H1 (cell line): Measurements from ENCODE around the gene CYP11A1. TPM values are rescaled to one million over a fixed set of nuclear protein-coding genes. Genes with fewer than 3 reads are reported as not detected.

Source experiments
- CTCF ChIA-PET: fragments of 300-600 bp; sonication (Branson Sonifier 250); formaldehyde crosslinking; loops from one replicate; lab custom pipeline; 2021; ENCODE audit not compliant: partially characterized antibody; lab: Charles Lee
- POLR2A ChIA-PET: fragments of 300-600 bp; sonication (Branson Sonifier 250); formaldehyde crosslinking; loops from one replicate; lab custom pipeline; 2021; ENCODE audit warnings: inconsistent platforms; ENCODE audit not compliant: partially characterized antibody; lab: Charles Lee
- DNase-seq, 2 experiments: peaks; one replicate each; pipeline versions ENCODE4 v3.0.0 to v3.0.0-alpha.2; 2010 to 2022; ENCODE audit warnings: low spot score in 2 of 2, low read depth in 1 of 2, mixed read lengths in 1 of 2
- FAIRE-seq: peaks from 2 replicates; lab custom pipeline; 2011; peaks lifted over from hg19 to GRCh38; lab: Jason Lieb, UNC
- H2AFZ ChIP-seq: 2 replicates; pipeline ENCODE4 v1.8.1; 2012; ENCODE audit warnings: low read length, inconsistent platforms
- H2AK5ac ChIP-seq: 2 replicates; pipeline ENCODE4 v1.6.1; 2013; ENCODE audit warnings: low read depth, low read length
- H2BK120ac ChIP-seq: replicated peaks from 2 replicates; pipeline ENCODE3; 2013; ENCODE audit warnings: low read depth, low read length, inconsistent platforms
- H2BK12ac ChIP-seq: 2 replicates; pipeline ENCODE4 v1.6.1; 2013; ENCODE audit warnings: low read depth, low read length
- H2BK15ac ChIP-seq: 2 replicates; pipeline ENCODE4 v1.6.1; 2013; ENCODE audit warnings: low read length
- H2BK20ac ChIP-seq: 2 replicates; pipeline ENCODE4 v1.6.1; 2013; ENCODE audit warnings: low read length
- H2BK5ac ChIP-seq: 2 replicates; pipeline ENCODE4 v1.6.1; 2013; ENCODE audit warnings: low read depth, low read length
- H3K14ac ChIP-seq: 2 replicates; pipeline ENCODE4 v1.6.1; 2013; ENCODE audit warnings: inconsistent platforms; ENCODE audit not compliant: insufficient read length
- H3K18ac ChIP-seq: 2 replicates; pipeline ENCODE4 v1.6.1; 2013; ENCODE audit warnings: low read length; ENCODE audit errors: extremely low read depth
- H3K23ac ChIP-seq: 2 replicates; pipeline ENCODE4 v1.6.1; 2013; ENCODE audit warnings: inconsistent platforms; ENCODE audit not compliant: insufficient read length
- H3K23me2 ChIP-seq: 2 replicates; pipeline ENCODE4 v1.6.1; 2013; ENCODE audit warnings: low read depth, low read length
- H3K27ac ChIP-seq: 2 replicates; pipeline ENCODE4 v1.6.1; 2011; ENCODE audit warnings: low read depth, low read length, inconsistent platforms
- H3K27me3 ChIP-seq, 4 experiments: replicated peaks in 1 of 4; 1 replicate in 1 of 4; 2 replicates in 3 of 4; pipeline versions ENCODE4 v1.6.1 to v1.8.1; 2011 to 2013; ENCODE audit warnings: low read length in 3 of 4, mild to moderate bottlenecking in 3 of 4, inconsistent platforms in 2 of 4, mixed read lengths in 2 of 4, moderate library complexity in 1 of 4; ENCODE audit not compliant: control insufficient read depth in 3 of 4, insufficient read depth in 3 of 4; ENCODE audit errors: extremely low read depth in 1 of 4
- H3K36me3 ChIP-seq, 4 experiments: 2 replicates each; pipeline versions ENCODE4 v1.6.1 to v1.8.1; 2011 to 2013; ENCODE audit warnings: mild to moderate bottlenecking in 4 of 4, low read length in 3 of 4, moderate library complexity in 2 of 4, control low read depth in 1 of 4, inconsistent platforms in 1 of 4; ENCODE audit not compliant: insufficient read depth in 4 of 4, control insufficient read depth in 2 of 4
- H3K4ac ChIP-seq: replicated peaks from 2 replicates; pipeline ENCODE3; 2013; ENCODE audit warnings: low read length, low read depth, mixed read lengths, inconsistent platforms; ENCODE audit not compliant: insufficient read length
- H3K4me1 ChIP-seq, 4 experiments: replicated peaks in 1 of 4; 1 replicate in 1 of 4; 2 replicates in 3 of 4; pipeline versions ENCODE4 v1.6.1 to v1.8.1; 2011 to 2013; ENCODE audit warnings: low read length in 3 of 4, inconsistent platforms in 2 of 4, mixed read lengths in 1 of 4; ENCODE audit not compliant: insufficient read depth in 4 of 4, control insufficient read depth in 3 of 4
- H3K4me2 ChIP-seq, 2 experiments: 2 replicates each; pipeline versions ENCODE4 v1.6.1 to v1.8.1; 2011 to 2013; ENCODE audit warnings: low read depth in 2 of 2, low read length in 2 of 2, control low read depth in 1 of 2, inconsistent platforms in 1 of 2, mild to moderate bottlenecking in 1 of 2; ENCODE audit not compliant: insufficient read depth in 1 of 2
- H3K4me3 ChIP-seq, 4 experiments: fragments of 200-600, 300-600 bp in 1 of 4; sonication (generic), shearing (Covaris generic), sonication (Bioruptor Twin) in 1 of 4; 2 replicates each; pipeline versions ENCODE4 v1.5.1 to v1.8.1; 2011 to 2016; ENCODE audit warnings: low read length in 4 of 4, low read depth in 3 of 4, control low read depth in 2 of 4, inconsistent platforms in 2 of 4, mild to moderate bottlenecking in 2 of 4, mixed read lengths in 1 of 4, moderate library complexity in 1 of 4; ENCODE audit not compliant: insufficient read depth in 2 of 4; ENCODE audit errors: extremely low read depth in 1 of 4
- H3K56ac ChIP-seq: replicated peaks from 2 replicates; pipeline ENCODE3; 2013; ENCODE audit warnings: low read depth, mild to moderate bottlenecking, mixed read lengths, low read length, inconsistent platforms; ENCODE audit not compliant: insufficient read length
- H3K79me1 ChIP-seq: 2 replicates; pipeline ENCODE4 v1.6.1; 2013; ENCODE audit warnings: low read depth, low read length, control low read depth
- H3K79me2 ChIP-seq, 2 experiments: 2 replicates each; pipeline versions ENCODE4 v1.6.1 to v1.8.1; 2012 to 2013; ENCODE audit warnings: low read length in 2 of 2, mild to moderate bottlenecking in 2 of 2, inconsistent platforms in 1 of 2; ENCODE audit not compliant: insufficient read depth in 2 of 2, control insufficient read depth in 1 of 2
- H3K9ac ChIP-seq, 4 experiments: replicated peaks in 1 of 4; 1 replicate in 1 of 4; 2 replicates in 3 of 4; pipeline versions ENCODE4 v1.6.1 to v1.8.1; 2011 to 2013; ENCODE audit warnings: low read depth in 3 of 4, low read length in 3 of 4, control low read depth in 2 of 4, mild to moderate bottlenecking in 2 of 4, moderate library complexity in 2 of 4, inconsistent platforms in 1 of 4; ENCODE audit errors: extremely low read depth in 1 of 4
- H3K9me3 ChIP-seq, 2 experiments: 2 replicates each; pipeline versions ENCODE4 v1.6.1 to v1.8.1; 2012 to 2013; ENCODE audit warnings: mild to moderate bottlenecking in 2 of 2, moderate library complexity in 2 of 2, control low read depth in 1 of 2, inconsistent platforms in 1 of 2, low read depth in 1 of 2, low read length in 1 of 2, mixed read lengths in 1 of 2; ENCODE audit not compliant: insufficient read depth in 2 of 2
- H4K20me1 ChIP-seq, 2 experiments: replicated peaks in 1 of 2; 2 replicates each; pipeline versions ENCODE3 to v1.8.1; 2011 to 2013; ENCODE audit warnings: inconsistent platforms in 2 of 2, low read length in 2 of 2, mild to moderate bottlenecking in 1 of 2; ENCODE audit not compliant: insufficient read depth in 2 of 2, control insufficient read depth in 1 of 2
- H4K5ac ChIP-seq: 2 replicates; pipeline ENCODE4 v1.6.1; 2013; ENCODE audit warnings: low read length, low read depth, mixed read lengths, inconsistent platforms; ENCODE audit not compliant: insufficient read length
- H4K8ac ChIP-seq: 2 replicates; pipeline ENCODE4 v1.8.0; 2013; ENCODE audit warnings: mild to moderate bottlenecking, moderate library complexity, low read length, inconsistent platforms; ENCODE audit not compliant: insufficient read depth; ENCODE audit errors: extremely low read depth
- H4K91ac ChIP-seq: replicated peaks from 2 replicates; pipeline ENCODE3; 2013; ENCODE audit warnings: low read length, mixed read lengths, inconsistent platforms; ENCODE audit not compliant: insufficient read length
- SP1 ChIP-seq: IDR thresholded peaks from 2 replicates; pipeline ENCODE4 v1.6.1; 2011; ENCODE audit warnings: low read depth, low read length
- TEAD4 ChIP-seq: IDR thresholded peaks from 2 replicates; pipeline ENCODE4 v1.6.1; 2012; ENCODE audit warnings: low read depth, low read length, inconsistent platforms, mixed read lengths
- WGBS, 2 experiments: shearing (Covaris generic) in 1 of 2; methylation state at CpG; one replicate each; pipeline versions ENCODE4 v1.1.6 to v1.1.7; 2013 to 2015; ENCODE audit warnings: low lambda C conversion rate in 2 of 2, mixed read lengths in 2 of 2, inconsistent platforms in 1 of 2, low coverage in 1 of 2, missing lambda C conversion rate in 1 of 2; ENCODE audit not compliant: insufficient replicate concordance in 2 of 2, insufficient coverage in 1 of 2, insufficient read length in 1 of 2; ENCODE audit errors: extremely low coverage in 1 of 2, missing lambda C conversion rate in 1 of 2; 5-methylcytosine and 5-hydroxymethylcytosine counted together
- polyA plus RNA-seq, 7 experiments: library from polyadenylated mRNA; depleted of rRNA in 3 of 7; stranded (reverse) in 5 of 7; unstranded in 2 of 7; fragments of >200 nt in 5 of 7; fragments of 200-250 nt in 2 of 7; gene quantifications; 1 replicate in 5 of 7; 2 replicates in 1 of 7; 4 replicates in 1 of 7; pipeline versions ENCODE4 v1.2.1 to v1.2.3, GENCODE V29; 2011 to 2013; ENCODE audit warnings: missing spikeins in 2 of 7, mixed read lengths in 2 of 7
- total RNA-seq: library from RNA; stranded (reverse); fragmentation: NEBNext Ultra II Directional; extraction: Animal tissue kit (Norgen Biotek cat#: 25700); gene quantifications from 2 replicates; pipeline ENCODE4 v1.2.1, GENCODE V29; 2021

Gene CYP11A1
- total and polyA plus RNA-seq, 2 of the 8 experiments (the other 6 are each of a cell fraction or from before 2014, with no cell fraction given) = 1.9 to 7.2 TPM

GRCh38 chr15:74317820-74318375 lies 49.5 kb downstream of the CYP11A1 start:
- no peak overlapping the region for H3K27ac ChIP-seq

More at GRCh38 chr15:74317820-74318375, 49.5 kb downstream of the CYP11A1 start:
- H4K8ac ChIP-seq = no peak overlapping the region
- no peaks in the 10 kb centered on the region for H4K20me1 ChIP-seq
- FAIRE-seq = no peak
- peak overlapping the region; percentile 81; the same call in 1 of the 2 replicates for H2BK15ac ChIP-seq
- no peak overlapping the region; the same call in 1 of the 2 replicates for H3K18ac ChIP-seq
- H3K56ac ChIP-seq = no peak overlapping the region
- no peak overlapping the region for H3K14ac ChIP-seq
- H3K79me1 ChIP-seq = no peaks in the 10 kb centered on the region
- no peaks in the 10 kb centered on the region for H3K79me2 ChIP-seq
- POLR2A ChIA-PET = interaction anchor here (1.4 to 4.6 kb wide), 2 partner anchors 9 to 115 kb away, joined by 3 to 19 read pairs; partner anchors contain the start of gene STRA6
- no peak overlapping the region for H2BK20ac ChIP-seq
- H2BK120ac ChIP-seq = no peak overlapping the region
- H2BK12ac ChIP-seq = 0 out of 2 replicates have a peak overlapping the region, but pooled peaks have one; percentile 50
- H4K91ac ChIP-seq = peak overlapping the region; percentile 34
- no peaks in the 10 kb centered on the region for H3K36me3 ChIP-seq
- H2AK5ac ChIP-seq = no peak overlapping the region
- H3K4me2 ChIP-seq = no peak overlapping the region
- H3K23me2 ChIP-seq = no peaks in the 10 kb centered on the region
- H3K27me3 ChIP-seq = peaks cover 0 to 3% (median under 1%) of the 10 kb centered on the region in 4 experiments; a peak in 2 of 7 replicates
- CTCF ChIA-PET = interaction anchor here (1.0 to 18.1 kb wide), 6 partner anchors 6 to 189 kb away, joined by 3 to 353 read pairs (median 34); partner anchors contain the start of gene ISLR2
- H3K23ac ChIP-seq = no peak overlapping the region
- H3K4me3 ChIP-seq = no peak overlapping the region
- H2AFZ ChIP-seq = no peak overlapping the region
- TF ChIP-seq SP1 (no peak), TEAD4 (no peak)
- TF ChIP-seq, all 59 proteins: peak for 0
- H3K4me1 ChIP-seq = peaks cover 3 to 35% (median 26%) of the 10 kb centered on the region in 4 experiments
- H3K9me3 ChIP-seq = no peaks in the 10 kb centered on the region; a peak in 1 of 4 replicates
- DNase-seq = no peak
- no peak overlapping the region for H3K4ac ChIP-seq
- H4K5ac ChIP-seq = no peak overlapping the region
- no peak overlapping the region for H2BK5ac ChIP-seq
- WGBS, 2 experiments = 58% methylated on average over 5 of the region's 8 CpGs; no CpG with 5 or more reads in 1 of the 2 experiments
- no peak overlapping the region for H3K9ac ChIP-seq
